NT2/D1 (cell line): Measurements from ENCODE around the gene SDR39U1.

Source experiments
- YY1 ChIP-seq: IDR thresholded peaks from 2 replicates; pipeline ENCODE4 v1.6.1; 2011; ENCODE audit not compliant: insufficient read length, insufficient read depth
- ZNF274 ChIP-seq: IDR thresholded peaks from 2 replicates; pipeline ENCODE4 v1.6.1; 2011; ENCODE audit warnings: mild to moderate bottlenecking, low read depth, low read length

DNA sequence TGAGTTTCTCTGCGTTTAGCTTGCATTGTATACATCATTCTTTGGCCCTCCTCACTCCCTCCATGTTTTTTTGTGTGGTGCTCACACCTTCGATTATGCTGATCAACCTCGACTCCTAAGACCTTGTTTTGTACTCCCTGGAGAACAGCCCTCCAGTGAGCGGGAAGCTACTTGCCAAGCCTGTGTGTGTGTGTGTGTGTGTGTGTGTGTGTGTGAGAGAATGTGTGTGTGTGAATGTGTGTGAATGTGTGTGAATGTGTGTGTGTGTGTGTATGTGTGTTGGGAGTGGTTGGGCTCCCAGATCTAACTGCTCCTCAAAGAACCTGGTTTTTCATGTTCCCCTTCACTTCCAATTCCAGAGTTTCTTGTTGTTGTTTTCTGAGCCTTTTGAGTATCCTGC is 37.8 kb downstream of the SDR39U1 start:
- TF ChIP-seq YY1 (no peak), ZNF274 (no peak)
